Measurements from ENCODE around the gene SCARB2.

Gene SCARB2

GRCh38 chr4:76226418-76226817 is 12.8 kb upstream of the SCARB2 start:
- DNase-seq (ENCODE audit: low read depth in 1 of 2, low spot score in 1 of 2) = no peak

GRCh38 chr4:76224171-76224570 is 10.5 kb upstream of the SCARB2 start:
- no peak for DNase-seq (ENCODE audit: low read depth in 1 of 2, low spot score in 1 of 2)

GRCh38 chr4:76219299-76220055 is 5.9 kb upstream of the SCARB2 start:
- no peak for DNase-seq (ENCODE audit: low read depth in 1 of 2, low spot score in 1 of 2)

GRCh38 chr4:76216975-76217814 is 3.6 kb upstream of the SCARB2 start:
- DNase-seq (ENCODE audit: low read depth in 1 of 2, low spot score in 1 of 2) = no peak

- DNase-seq (ENCODE audit: low read depth in 1 of 2, low spot score in 1 of 2) = no peak
Observed at GRCh38 chr4:76216524-76216923, 2.9 kb upstream of the SCARB2 start.

GRCh38 chr4:76215077-76215476 is 1.5 kb upstream of the SCARB2 start:
- no peak for DNase-seq (ENCODE audit: low read depth in 1 of 2, low spot score in 1 of 2)

GRCh38 chr4:76214177-76214675 is 602 bp upstream of the SCARB2 start:
- DNase-seq (ENCODE audit: low read depth in 1 of 2, low spot score in 1 of 2) = no peak

- peak in 1 of 2 donors; percentile 25 for DNase-seq (ENCODE audit: low read depth in 1 of 2, low spot score in 1 of 2)
Observed at GRCh38 chr4:76212851-76213414, 691 bp downstream of the SCARB2 start.

- DNase-seq (ENCODE audit: low read depth in 1 of 2, low spot score in 1 of 2) = no peak
Observed at GRCh38 chr4:76211769-76212708, 1.6 kb downstream of the SCARB2 start.

GRCh38 chr4:76210452-76210851 is 3.2 kb downstream of the SCARB2 start:
- DNase-seq (ENCODE audit: low read depth in 1 of 2, low spot score in 1 of 2) = no peak

- DNase-seq (ENCODE audit: low read depth in 1 of 2, low spot score in 1 of 2) = no peak
Observed at GRCh38 chr4:76209881-76210280, 3.7 kb downstream of the SCARB2 start.

- DNase-seq (ENCODE audit: low read depth in 1 of 2, low spot score in 1 of 2) = no peak
Observed at GRCh38 chr4:76208005-76208765, 5.4 kb downstream of the SCARB2 start.

GRCh38 chr4:76207549-76207948 is 6.1 kb downstream of the SCARB2 start:
- no peak for DNase-seq (ENCODE audit: low read depth in 1 of 2, low spot score in 1 of 2)

- no peak for DNase-seq (ENCODE audit: low read depth in 1 of 2, low spot score in 1 of 2)
Observed at GRCh38 chr4:76206222-76206942, 7.2 kb downstream of the SCARB2 start.

- no peak for DNase-seq (ENCODE audit: low read depth in 1 of 2, low spot score in 1 of 2)
Observed at GRCh38 chr4:76205476-76205875, 8.1 kb downstream of the SCARB2 start.

GRCh38 chr4:76204936-76205335 is 8.7 kb downstream of the SCARB2 start:
- no peak for DNase-seq (ENCODE audit: low read depth in 1 of 2, low spot score in 1 of 2)

GRCh38 chr4:76203541-76203940 is 10.1 kb downstream of the SCARB2 start:
- DNase-seq (ENCODE audit: low read depth in 1 of 2, low spot score in 1 of 2) = no peak

- DNase-seq (ENCODE audit: low read depth in 1 of 2, low spot score in 1 of 2) = no peak
Observed at GRCh38 chr4:76201276-76201675, 12.3 kb downstream of the SCARB2 start.

- DNase-seq (ENCODE audit: low read depth in 1 of 2, low spot score in 1 of 2) = no peak
Observed at GRCh38 chr4:76200771-76201231, 12.8 kb downstream of the SCARB2 start.

All from activated T-helper 1 cell treated with anti-CD3 and anti-CD28 coated beads, Interleukin-2, amount 50 U/mL, for 16 hours (primary cell).